GM18519 (cell line): Measurements from ENCODE around the gene SRP19.
"Not testable (repeated sequence)": the region's sequence is repeated elsewhere in the genome, so short reads cannot be mapped to it uniquely, and the experiment has no call there.

Experiments
- ATAC-seq: cut with Tn5 transposase; IDR thresholded peaks from one replicate; pipeline ENCODE4 v1.9.1; 2021; ENCODE audit warnings: mild to moderate bottlenecking, moderate library complexity; ENCODE audit not compliant: unreplicated experiment, low FRiP score

The SRP19 gene

DNA sequence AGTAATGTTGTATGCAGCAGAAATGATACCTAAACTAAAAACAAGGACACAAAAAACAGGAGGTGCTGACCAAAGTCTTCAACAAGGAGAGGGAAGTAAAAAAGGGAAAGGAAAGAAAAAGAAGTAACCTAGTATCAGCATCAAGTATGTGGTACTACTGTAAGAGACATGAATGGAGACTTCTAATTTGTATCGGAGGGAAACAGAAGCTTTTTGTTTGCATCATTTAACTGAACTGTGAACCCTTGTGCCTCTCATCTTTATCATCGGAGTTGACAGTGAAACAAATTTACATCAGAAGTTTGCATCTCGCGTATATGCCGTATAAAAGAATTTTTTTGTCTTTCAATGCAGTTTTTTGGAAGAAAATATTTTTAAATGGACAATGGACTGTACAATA, 6.3 kb downstream of the SRP19 start:
- no peak for ATAC-seq

DNA sequence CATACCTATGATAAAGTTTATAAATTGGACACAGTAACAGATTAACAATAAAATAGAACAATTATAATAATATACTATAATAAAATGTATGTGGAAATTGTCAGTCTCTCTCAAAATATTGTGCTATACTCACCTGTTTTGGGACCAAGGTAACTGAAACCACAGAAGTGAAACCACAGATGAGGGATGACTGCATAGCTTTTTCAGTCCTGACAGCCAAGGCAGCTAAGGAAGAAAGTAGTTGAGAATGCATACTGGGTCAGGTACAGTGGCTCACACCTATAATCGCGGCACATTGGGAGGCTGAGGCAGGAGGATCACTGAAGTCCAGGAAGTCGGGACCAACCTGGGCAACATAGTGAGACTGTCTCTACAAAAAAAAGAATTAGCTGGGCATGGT, 8.9 kb downstream of the SRP19 start:
- ATAC-seq = peak; percentile 77

DNA sequence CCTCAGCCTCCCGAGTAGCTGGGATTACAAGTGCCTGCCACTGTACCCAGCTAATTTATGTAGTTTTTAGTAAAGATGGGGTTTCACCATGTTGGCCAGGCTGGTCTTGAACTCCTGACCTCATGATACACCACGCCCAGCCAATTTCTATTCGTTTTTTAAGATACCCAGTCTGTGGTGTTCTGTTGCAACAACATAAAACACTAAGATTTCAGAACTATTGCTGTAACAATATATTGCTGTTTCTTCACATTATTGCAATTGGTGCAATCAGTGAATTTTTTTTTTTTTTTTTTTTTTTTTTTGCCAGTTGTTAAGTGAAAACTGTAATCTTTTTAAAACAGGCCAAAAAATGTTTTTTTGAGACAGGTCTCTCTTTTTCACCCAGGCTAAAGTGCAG, 9.9 kb downstream of the SRP19 start:
- no peak for ATAC-seq

DNA sequence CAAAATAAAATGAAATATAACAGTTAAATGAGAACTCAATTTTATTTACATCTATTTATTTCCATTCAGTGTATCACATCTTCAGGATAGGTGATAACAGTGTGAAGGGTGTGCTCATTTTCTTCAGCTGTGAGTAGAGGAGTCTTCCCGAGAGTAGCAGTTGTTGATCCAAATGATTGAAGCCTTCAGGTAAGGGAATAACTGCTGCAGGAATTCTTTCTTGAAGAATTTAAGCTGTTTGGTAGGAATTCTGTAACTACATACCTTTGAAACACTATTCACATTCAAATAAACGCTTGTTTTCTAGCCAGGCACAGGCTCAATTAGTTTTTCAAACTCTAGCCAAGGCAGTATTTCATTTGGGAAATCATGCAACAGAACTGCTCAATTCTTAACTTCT, 15.3 kb downstream of the SRP19 start:
- no peak for ATAC-seq

GRCh38 chr5:112878101-112878500, 17.0 kb downstream of the SRP19 start:
- ATAC-seq = no peak

- no peak for ATAC-seq
Measured at GRCh38 chr5:112878760-112879159, 17.7 kb downstream of the SRP19 start.

GRCh38 chr5:112880219-112880964, 19.3 kb downstream of the SRP19 start:
- ATAC-seq = no peak

DNA sequence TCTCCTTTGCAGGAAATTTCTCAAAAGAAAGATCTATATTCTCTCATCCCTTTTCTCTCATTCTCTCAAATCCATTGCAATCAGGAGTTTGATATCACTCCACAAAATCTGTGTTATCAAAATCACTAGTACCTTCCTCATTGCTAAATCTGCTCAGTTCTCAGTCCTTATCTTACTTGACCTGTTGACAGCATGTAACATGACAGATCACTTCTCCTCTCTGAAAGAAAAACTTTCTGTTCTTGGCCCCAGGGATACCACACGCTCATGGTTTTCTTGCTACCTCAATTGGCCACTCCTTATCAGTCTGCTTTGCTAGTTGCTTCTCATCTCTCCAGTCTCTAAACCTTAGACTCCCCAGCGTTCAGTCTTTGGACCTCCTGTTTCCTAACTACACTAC, 22.1 kb downstream of the SRP19 start:
- no peak for ATAC-seq

- no peak for ATAC-seq
Measured at GRCh38 chr5:112885001-112885400, 23.9 kb downstream of the SRP19 start.

- ATAC-seq = no peak
Measured at GRCh38 chr5:112886975-112887374, 25.9 kb downstream of the SRP19 start.

GRCh38 chr5:112892066-112892465, 31.0 kb downstream of the SRP19 start:
- ATAC-seq = not testable (repeated sequence)

DNA sequence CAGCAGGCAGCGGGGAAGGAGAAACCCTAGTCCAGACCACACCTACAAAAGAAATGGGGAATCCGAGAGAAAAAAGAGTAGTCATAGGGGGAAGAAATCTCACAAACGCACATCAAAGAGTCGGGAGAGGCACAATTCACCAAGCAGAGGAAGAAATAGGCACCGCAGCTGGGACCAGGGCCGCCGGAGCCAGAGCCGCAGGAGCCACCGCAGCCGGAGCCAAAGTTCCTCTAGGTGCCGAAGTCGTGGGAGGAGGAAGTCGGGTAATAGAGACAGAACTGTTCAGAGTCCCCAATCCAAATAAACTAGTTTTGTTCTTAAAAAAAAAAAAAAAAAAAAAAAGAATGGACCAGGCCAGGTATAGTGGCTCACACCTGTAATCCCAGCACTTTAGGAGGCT, 31.7 kb downstream of the SRP19 start:
- no peak for ATAC-seq

DNA sequence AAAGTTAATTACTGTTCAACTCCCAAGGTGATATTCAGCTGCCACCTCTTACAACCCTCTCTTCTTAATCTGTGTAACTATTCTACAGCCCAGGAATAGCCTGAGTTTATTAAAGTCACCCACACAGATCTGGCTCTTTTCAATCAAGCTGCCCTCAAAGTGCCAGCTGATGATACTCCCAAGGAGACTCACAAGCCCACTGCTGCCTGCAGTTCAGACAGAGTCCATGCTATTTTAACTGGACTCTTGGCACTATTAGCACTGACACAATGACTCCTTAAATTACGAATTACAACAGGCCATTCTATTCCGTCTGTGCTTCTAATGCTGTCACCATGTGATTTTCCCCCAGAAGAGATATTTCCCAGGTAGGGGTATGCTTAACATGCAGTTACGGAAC, 34.6 kb downstream of the SRP19 start:
- ATAC-seq = no peak

GRCh38 chr5:112902561-112902960, 41.5 kb downstream of the SRP19 start:
- no peak for ATAC-seq

- ATAC-seq = not testable (repeated sequence)
Measured at GRCh38 chr5:112904996-112905395, 43.9 kb downstream of the SRP19 start.

GRCh38 chr5:112906637-112907036, 45.5 kb downstream of the SRP19 start:
- no peak for ATAC-seq

GRCh38 chr5:112907166-112907631, 46.1 kb downstream of the SRP19 start:
- no peak for ATAC-seq

DNA sequence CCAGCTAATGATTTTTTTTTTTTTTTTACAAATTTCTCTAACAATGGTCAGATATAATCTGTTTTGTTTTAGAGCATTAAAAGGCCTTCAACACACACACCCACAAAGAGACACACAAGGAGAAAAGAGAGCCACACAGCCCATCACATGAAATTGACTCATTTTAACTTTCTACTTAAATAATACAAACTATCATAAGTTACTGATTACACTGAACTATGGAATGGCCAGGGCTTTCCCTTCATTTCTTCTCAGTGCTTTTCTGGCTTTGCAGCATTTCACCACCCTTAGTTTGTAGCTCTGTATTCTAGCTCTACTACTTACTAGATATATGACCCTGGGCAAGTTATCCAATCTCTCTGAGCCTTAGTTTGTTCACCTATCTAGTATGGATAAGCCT, 47.8 kb downstream of the SRP19 start:
- no peak for ATAC-seq

GRCh38 chr5:112910529-112910928, 49.4 kb downstream of the SRP19 start:
- no peak for ATAC-seq

GRCh38 chr5:112914584-112914983, 53.5 kb downstream of the SRP19 start:
- no peak for ATAC-seq

DNA sequence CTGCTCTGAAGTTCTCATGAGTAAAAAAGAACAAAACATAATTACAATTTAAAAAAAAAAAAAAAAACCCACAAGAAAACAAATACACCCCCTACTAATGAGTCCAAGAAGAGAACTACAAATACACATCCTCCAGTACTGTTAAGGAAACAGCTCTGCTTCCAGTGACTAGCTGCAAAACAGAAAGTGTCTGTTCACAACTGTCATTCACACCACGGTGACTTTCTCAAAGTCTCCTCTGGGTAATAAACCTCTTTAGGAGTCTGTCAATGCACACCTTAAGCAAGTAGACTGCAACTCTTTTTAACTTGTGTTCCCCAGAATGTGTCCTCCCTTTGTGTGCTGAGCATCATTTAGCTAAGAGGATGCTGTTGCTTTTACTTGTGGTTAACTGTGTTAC, 54.7 kb downstream of the SRP19 start:
- no peak for ATAC-seq

GRCh38 chr5:112917453-112917995, 56.4 kb downstream of the SRP19 start:
- ATAC-seq = no peak
